Stimulated activated effector memory CD8-positive, alpha-beta T cell treated with anti-CD3 and anti-CD28 coated beads, Interleukin-12 subunit alpha, Interleukin-12 subunit beta, amount 100 ng/mL, for 72 hours (primary cell): ENCODE results near the gene KASH5.
"Not testable (repeated sequence)": the region's sequence is repeated elsewhere in the genome, so short reads cannot be mapped to it uniquely, and the experiment has no call there.

Experiments
- ATAC-seq: fragments of 150-1000 bp; cut with Tn5 transposase; 2 replicates; pipeline ENCODE4 v1.10.0; 2021
- DNase-seq, 2 donors: peaks; one replicate each; pipeline ENCODE4 v3.0.0; 2021 to 2022; ENCODE audit warnings: low spot score in 2 of 2
- H3K27ac Mint-ChIP-seq: one replicate; pipeline ENCODE4 v1.8.0; 2022; ENCODE audit warnings: mild to moderate bottlenecking, mixed read lengths
- H3K36me3 Mint-ChIP-seq: one replicate; pipeline ENCODE4 v1.8.0; 2022; ENCODE audit warnings: mild to moderate bottlenecking, mixed read lengths
- H3K4me1 Mint-ChIP-seq: one replicate; pipeline ENCODE4 v1.8.0; 2022; ENCODE audit warnings: mixed read lengths
- H3K4me3 Mint-ChIP-seq: one replicate; pipeline ENCODE4 v1.8.0; 2022; ENCODE audit warnings: mild to moderate bottlenecking, mixed read lengths
- H3K9me3 Mint-ChIP-seq: one replicate; pipeline ENCODE4 v1.8.0; 2022; ENCODE audit warnings: mixed read lengths

KASH5 gene

GRCh38 chr19:49355909-49356353 lies 32.1 kb upstream of the KASH5 start:
- no peak overlapping the region for H3K4me3 Mint-ChIP-seq
- no peak for ATAC-seq

GRCh38 chr19:49356382-49356781 lies 31.7 kb upstream of the KASH5 start:
- peaks cover 19% of the 10 kb centered on the region for H3K4me1 Mint-ChIP-seq
- ATAC-seq (no peak), DNase-seq (no peak)
- H3K9me3 Mint-ChIP-seq = no peaks in the 10 kb centered on the region
- H3K4me3 Mint-ChIP-seq = no peak overlapping the region
- no peaks in the 10 kb centered on the region for H3K36me3 Mint-ChIP-seq
- H3K27ac Mint-ChIP-seq = peak overlapping the region; percentile 56

More at GRCh38 chr19:49355909-49356353, 32.1 kb upstream of the KASH5 start:
- peaks cover 19% of the 10 kb centered on the region for H3K4me1 Mint-ChIP-seq
- no peaks in the 10 kb centered on the region for H3K9me3 Mint-ChIP-seq
- H3K36me3 Mint-ChIP-seq = no peaks in the 10 kb centered on the region
- DNase-seq = no peak
- peak overlapping the region; percentile 56 for H3K27ac Mint-ChIP-seq

GRCh38 chr19:49357186-49357585 lies 30.9 kb upstream of the KASH5 start:
- no peak for ATAC-seq
- H3K4me1 Mint-ChIP-seq = peaks cover 19% of the 10 kb centered on the region
- no peaks in the 10 kb centered on the region for H3K36me3 Mint-ChIP-seq

GRCh38 chr19:49359851-49360820 lies 27.9 kb upstream of the KASH5 start:
- H3K9me3 Mint-ChIP-seq = no peaks in the 10 kb centered on the region
- DNase-seq (no peak), ATAC-seq (no peak)
- H3K36me3 Mint-ChIP-seq = no peaks in the 10 kb centered on the region
- no peak overlapping the region for H3K4me3 Mint-ChIP-seq
- no peak overlapping the region for H3K27ac Mint-ChIP-seq
- peaks cover 19% of the 10 kb centered on the region for H3K4me1 Mint-ChIP-seq

More at GRCh38 chr19:49357186-49357585, 30.9 kb upstream of the KASH5 start:
- DNase-seq = no peak
- Mint-ChIP-seq H3K4me3 (no peak overlapping the region), H3K9me3 (no peaks in the 10 kb centered on the region), H3K27ac (peak overlapping the region; percentile 45)

GRCh38 chr19:49361438-49362047 lies 26.5 kb upstream of the KASH5 start:
- no peaks in the 10 kb centered on the region for H3K9me3 Mint-ChIP-seq
- peaks cover 7% of the 10 kb centered on the region for H3K4me1 Mint-ChIP-seq
- H3K4me3 Mint-ChIP-seq = no peak overlapping the region
- no peak for DNase-seq
- no peak for ATAC-seq
- H3K27ac Mint-ChIP-seq = no peak overlapping the region
- H3K36me3 Mint-ChIP-seq = no peaks in the 10 kb centered on the region

- DNase-seq = no peak
- ATAC-seq = no peak
- no peaks in the 10 kb centered on the region for H3K4me1 Mint-ChIP-seq
- H3K36me3 Mint-ChIP-seq = no peaks in the 10 kb centered on the region
- no peak within 1 kb of the TSS for H3K27ac Mint-ChIP-seq
- no peak within 1 kb of the TSS for H3K4me3 Mint-ChIP-seq
- H3K9me3 Mint-ChIP-seq = no peaks in the 10 kb centered on the region
These were observed 25.8 kb upstream of the KASH5 start, which contains the start of gene TEAD2 for GRCh38 chr19:49362048-49362928. TSS of gene TEAD2 (minus strand) at chr19:49362416. CDS start at chr19:49360075, 2,341 bp downstream.

GRCh38 chr19:49362929-49363267 lies 25.2 kb upstream of the KASH5 start:
- H3K9me3 Mint-ChIP-seq = no peaks in the 10 kb centered on the region
- no peaks in the 10 kb centered on the region for H3K36me3 Mint-ChIP-seq
- no peaks in the 10 kb centered on the region for H3K4me1 Mint-ChIP-seq
- H3K4me3 Mint-ChIP-seq = no peak overlapping the region
- no peak overlapping the region for H3K27ac Mint-ChIP-seq
- ATAC-seq (no peak), DNase-seq (no peak)

- no peak within 1 kb of the TSS for H3K4me3 Mint-ChIP-seq
- no peaks in the 10 kb centered on the region for H3K4me1 Mint-ChIP-seq
- H3K36me3 Mint-ChIP-seq = no peaks in the 10 kb centered on the region
- ATAC-seq (peak; percentile 86), DNase-seq (peak; percentile 76 to 93)
- no peaks in the 10 kb centered on the region for H3K9me3 Mint-ChIP-seq
- H3K27ac Mint-ChIP-seq = no peak within 1 kb of the TSS
These were observed 24.6 kb upstream of the KASH5 start, which contains the start of gene DKKL1 for GRCh38 chr19:49363268-49364082. TSS of gene DKKL1 (plus strand) at chr19:49363877. CDS start at chr19:49363999, 122 bp downstream.

GRCh38 chr19:49364083-49364737 lies 23.8 kb upstream of the KASH5 start:
- Mint-ChIP-seq H3K27ac (no peak overlapping the region), H3K36me3 (no peaks in the 10 kb centered on the region), H3K4me1 (no peaks in the 10 kb centered on the region), H3K4me3 (no peak overlapping the region), H3K9me3 (peaks cover 3% of the 10 kb centered on the region)
- ATAC-seq (no peak), DNase-seq (no peak)

- no peak overlapping the region for H3K27ac Mint-ChIP-seq
- H3K9me3 Mint-ChIP-seq = peaks cover 5% of the 10 kb centered on the region
- no peaks in the 10 kb centered on the region for H3K36me3 Mint-ChIP-seq
- DNase-seq = no peak
- no peak for ATAC-seq
- no peak overlapping the region for H3K4me3 Mint-ChIP-seq
- no peaks in the 10 kb centered on the region for H3K4me1 Mint-ChIP-seq
These were observed 21.9 kb upstream of the KASH5 start for GRCh38 chr19:49366110-49366509.

GRCh38 chr19:49368711-49369358 lies 19.2 kb upstream of the KASH5 start:
- no peak overlapping the region for H3K4me3 Mint-ChIP-seq
- no peak overlapping the region for H3K27ac Mint-ChIP-seq
- H3K9me3 Mint-ChIP-seq = peaks cover 5% of the 10 kb centered on the region
- DNase-seq (no peak), ATAC-seq (no peak)
- no peaks in the 10 kb centered on the region for H3K4me1 Mint-ChIP-seq
- no peaks in the 10 kb centered on the region for H3K36me3 Mint-ChIP-seq

- H3K9me3 Mint-ChIP-seq = peaks cover 5% of the 10 kb centered on the region
- no peak for ATAC-seq
- no peak for DNase-seq
- no peak overlapping the region for H3K27ac Mint-ChIP-seq
- no peaks in the 10 kb centered on the region for H3K36me3 Mint-ChIP-seq
- H3K4me1 Mint-ChIP-seq = no peaks in the 10 kb centered on the region
- no peak overlapping the region for H3K4me3 Mint-ChIP-seq
These were observed 16.9 kb upstream of the KASH5 start for GRCh38 chr19:49371184-49371583.

- H3K4me3 Mint-ChIP-seq, H3K4me1 Mint-ChIP-seq, ATAC-seq, DNase-seq, H3K9me3 Mint-ChIP-seq, H3K27ac Mint-ChIP-seq, H3K36me3 Mint-ChIP-seq: not testable (repeated sequence)
These were observed 14.9 kb upstream of the KASH5 start for GRCh38 chr19:49373174-49373573.
